GM12892 (cell line): ENCODE measurements around the gene LMF1.

Experiments used
- POLR2A ChIP-seq: IDR thresholded peaks from 2 replicates; pipeline ENCODE4 v1.6.1; 2011; ENCODE audit warnings: low read depth, low read length, control low read depth
- TAF1 ChIP-seq: IDR thresholded peaks from 2 replicates; pipeline ENCODE4 v1.6.1; 2011; ENCODE audit warnings: low read depth, mild to moderate bottlenecking, control low read depth, low read length, borderline replicate concordance

DNA sequence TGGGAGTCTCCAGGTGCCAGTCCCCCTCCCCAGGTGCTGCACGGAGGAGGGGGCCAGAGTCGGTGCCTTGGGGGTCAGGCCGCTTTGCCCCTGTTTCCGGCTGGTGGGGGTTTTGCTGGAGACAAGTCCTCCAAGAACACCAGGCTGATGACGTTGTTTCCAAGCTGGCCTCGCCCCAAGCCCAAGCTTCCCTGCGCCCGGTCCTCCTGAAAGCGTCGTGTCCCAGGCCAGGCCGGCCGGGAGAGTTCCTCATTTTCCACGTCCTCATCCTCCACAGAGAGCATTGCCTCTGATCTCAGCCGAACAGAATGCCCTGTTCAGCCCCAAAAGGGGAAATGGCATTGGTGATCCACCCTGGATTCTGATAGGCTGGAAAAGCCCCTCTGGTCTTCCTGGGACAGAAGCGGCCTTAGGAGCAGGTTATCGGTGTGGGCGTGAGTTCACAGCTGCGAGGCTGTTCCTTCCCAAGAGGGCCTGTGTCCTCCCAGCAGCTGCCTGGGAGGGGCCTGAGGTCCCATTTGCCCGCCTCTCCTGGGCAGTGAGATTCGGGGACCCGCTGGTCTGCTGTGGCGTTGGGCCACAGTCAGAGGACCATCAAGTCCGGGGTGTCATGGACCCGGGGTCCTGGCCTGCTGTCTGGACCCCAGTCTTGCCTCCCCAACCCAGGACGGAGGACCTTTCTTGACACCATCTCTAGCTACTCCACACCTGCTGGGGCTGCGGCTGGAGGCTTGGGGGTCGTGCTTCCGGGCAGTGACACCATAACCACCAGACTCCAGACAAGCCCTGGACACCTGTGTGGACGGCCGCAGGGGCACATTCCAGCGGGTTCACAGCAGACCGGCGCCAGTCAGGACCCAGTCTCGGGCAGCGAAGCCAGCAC lies 17.9 kb upstream of the LMF1 start:
- TF ChIP-seq TAF1 (no peak), POLR2A (no peak)
